Activated naive CD4-positive, alpha-beta T cell treated with anti-CD3 and anti-CD28 coated beads, Interleukin-2, amount 10 ng/mL, durations not matched to agents 7 days and 5 days (primary cell): ENCODE measurements around the gene DHX15.
"Not testable (repeated sequence)": the region's sequence is repeated elsewhere in the genome, so short reads cannot be mapped to it uniquely, and the experiment has no call there.

Source experiments
- CTCF ChIA-PET: fragments of 350-600 bp; sonication (Branson Sonifier 250); formaldehyde crosslinking; loops from one replicate; lab custom pipeline; 2021; ENCODE audit warnings: antibody characterized with exemption; lab: Charles Lee
- DNase-seq: peaks from one replicate; pipeline ENCODE4 v3.0.0-alpha.2; 2020
- H3K27ac Mint-ChIP-seq: one replicate; pipeline ENCODE4 v1.8.0; 2021; ENCODE audit warnings: mild to moderate bottlenecking, moderate library complexity, mixed read lengths
- H3K27me3 Mint-ChIP-seq: one replicate; pipeline ENCODE4 v1.8.0; 2021; ENCODE audit warnings: mild to moderate bottlenecking, mixed read lengths
- H3K36me3 Mint-ChIP-seq: one replicate; pipeline ENCODE4 v1.8.0; 2021; ENCODE audit warnings: mixed read lengths
- H3K4me1 Mint-ChIP-seq: one replicate; pipeline ENCODE4 v1.8.0; 2021; ENCODE audit warnings: mixed read lengths
- H3K4me3 Mint-ChIP-seq: one replicate; pipeline ENCODE4 v1.8.0; 2021; ENCODE audit warnings: mild to moderate bottlenecking, moderate library complexity, mixed read lengths
- H3K9me3 Mint-ChIP-seq: one replicate; pipeline ENCODE4 v1.8.0; 2021; ENCODE audit warnings: mixed read lengths

Gene DHX15

DNA sequence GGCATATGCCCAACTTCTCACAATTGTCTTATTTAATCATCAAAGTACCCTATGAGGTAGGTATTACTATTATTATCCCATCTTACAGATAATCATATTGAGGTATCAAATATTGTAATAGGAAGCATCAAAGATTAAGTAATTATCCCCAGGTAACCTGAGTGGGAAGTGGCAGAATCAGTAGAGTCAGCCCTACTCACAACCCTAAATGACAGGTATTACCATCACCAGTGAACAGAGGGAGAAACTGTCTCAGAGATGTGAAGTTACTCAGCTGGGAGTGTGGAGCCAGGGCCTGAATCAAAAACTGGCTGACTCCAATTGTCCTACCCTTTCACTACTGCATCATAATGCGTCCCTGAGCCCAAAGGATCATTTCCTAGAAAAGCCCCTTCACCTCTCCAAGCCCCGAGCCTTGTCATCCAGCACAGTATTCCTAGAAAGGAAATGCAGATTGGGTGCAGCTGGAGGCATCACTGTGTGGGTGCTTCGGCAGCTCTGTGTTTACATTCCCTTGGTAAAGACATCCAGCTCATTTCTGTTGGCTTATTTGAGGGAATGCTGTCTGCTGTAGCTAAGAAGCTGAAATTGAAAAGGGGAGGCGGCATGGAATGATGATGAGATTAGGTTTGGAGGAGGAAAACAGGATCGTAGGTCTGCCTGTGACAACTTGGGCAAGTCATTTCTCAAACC, 72.8 kb downstream of the DHX15 start:
- Mint-ChIP-seq H3K36me3 (peaks cover 19% of the 10 kb centered on the region), H3K4me3 (no peak overlapping the region), H3K27me3 (no peaks in the 10 kb centered on the region), H3K27ac (no peak overlapping the region), H3K4me1 (no peaks in the 10 kb centered on the region), H3K9me3 (no peaks in the 10 kb centered on the region)
- DNase-seq, result no peak
- CTCF ChIA-PET, result interaction anchor here (1.6 kb wide), 1 partner anchor 23 kb away, joined by 4 read pairs; no protein-coding TSS in a partner anchor

DNA sequence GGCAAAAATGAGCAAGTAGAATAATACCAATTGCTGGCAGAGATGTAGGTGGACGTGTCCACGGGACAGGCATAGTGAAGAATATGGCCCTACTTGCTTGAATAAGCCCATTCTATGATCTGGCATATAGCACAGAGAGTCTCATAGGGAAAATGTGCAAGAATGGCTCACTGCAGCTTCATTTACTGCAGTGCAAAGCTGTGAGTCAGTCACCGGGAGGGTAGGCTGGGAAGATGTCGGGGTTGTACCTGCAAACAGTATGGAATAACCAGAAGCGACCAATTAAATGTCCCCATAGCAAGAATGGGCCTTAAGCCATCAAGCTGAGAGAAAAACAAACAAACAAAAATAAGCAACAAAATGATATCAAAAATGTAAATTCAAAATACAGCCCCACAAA, 74.3 kb downstream of the DHX15 start:
- Mint-ChIP-seq H3K4me1 (no peaks in the 10 kb centered on the region), H3K27me3 (no peaks in the 10 kb centered on the region), H3K9me3 (no peaks in the 10 kb centered on the region), H3K4me3 (no peak overlapping the region), H3K27ac (no peak overlapping the region), H3K36me3 (peaks cover 16% of the 10 kb centered on the region)
- CTCF ChIA-PET, result no interaction called here
- no peak for DNase-seq

DNA sequence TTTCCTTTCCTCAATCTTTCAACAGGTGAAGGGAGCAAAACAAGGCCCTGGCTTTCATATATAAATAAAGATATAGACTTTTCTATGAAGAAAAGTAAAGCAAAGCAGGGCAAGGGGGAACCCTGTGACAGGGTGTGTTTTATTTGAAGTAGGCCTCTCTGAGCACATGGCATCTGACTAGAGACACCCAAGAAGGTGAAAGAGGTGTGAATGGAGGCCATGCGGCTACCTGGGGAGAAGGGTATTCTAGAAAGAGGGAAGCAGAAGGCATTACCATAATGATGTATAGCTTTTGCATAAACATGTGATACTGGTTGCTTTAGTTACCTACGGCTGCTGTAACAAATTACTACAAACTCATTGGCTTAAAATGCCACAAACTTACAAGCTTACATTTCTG, 75.8 kb downstream of the DHX15 start:
- no peak overlapping the region for H3K4me3 Mint-ChIP-seq
- H3K9me3 Mint-ChIP-seq, result no peaks in the 10 kb centered on the region
- H3K36me3 Mint-ChIP-seq, result peaks cover 3% of the 10 kb centered on the region
- CTCF ChIA-PET, result no interaction called here
- H3K4me1 Mint-ChIP-seq, result no peaks in the 10 kb centered on the region
- DNase-seq, result no peak
- H3K27me3 Mint-ChIP-seq, result no peaks in the 10 kb centered on the region
- H3K27ac Mint-ChIP-seq, result no peak overlapping the region

GRCh38 chr4:24507439-24507838, 76.9 kb downstream of the DHX15 start:
- Mint-ChIP-seq H3K27me3 (peaks cover 4% of the 10 kb centered on the region), H3K27ac (peak overlapping the region; percentile 73), H3K4me1 (no peaks in the 10 kb centered on the region), H3K4me3 (no peak overlapping the region), H3K36me3 (no peaks in the 10 kb centered on the region), H3K9me3 (no peaks in the 10 kb centered on the region)
- no peak for DNase-seq
- CTCF ChIA-PET, result interaction anchor here (0.8 kb wide), 1 partner anchor 98 kb away, joined by 4 read pairs; no protein-coding TSS in a partner anchor

- H3K9me3 Mint-ChIP-seq, H3K27ac Mint-ChIP-seq, H3K4me3 Mint-ChIP-seq, DNase-seq, H3K4me1 Mint-ChIP-seq, CTCF ChIA-PET, H3K36me3 Mint-ChIP-seq: not testable (repeated sequence)
- peaks cover 14% of the 10 kb centered on the region for H3K27me3 Mint-ChIP-seq
Observed at GRCh38 chr4:24503090-24503489, 81.3 kb downstream of the DHX15 start.

- Mint-ChIP-seq H3K4me1 (no peaks in the 10 kb centered on the region), H3K4me3 (no peak overlapping the region), H3K27me3 (peaks cover 12% of the 10 kb centered on the region), H3K36me3 (no peaks in the 10 kb centered on the region), H3K9me3 (no peaks in the 10 kb centered on the region), H3K27ac (no peak overlapping the region)
- CTCF ChIA-PET, result no interaction called here
- no peak for DNase-seq
Observed at GRCh38 chr4:24497221-24497620, 87.1 kb downstream of the DHX15 start.

DNA sequence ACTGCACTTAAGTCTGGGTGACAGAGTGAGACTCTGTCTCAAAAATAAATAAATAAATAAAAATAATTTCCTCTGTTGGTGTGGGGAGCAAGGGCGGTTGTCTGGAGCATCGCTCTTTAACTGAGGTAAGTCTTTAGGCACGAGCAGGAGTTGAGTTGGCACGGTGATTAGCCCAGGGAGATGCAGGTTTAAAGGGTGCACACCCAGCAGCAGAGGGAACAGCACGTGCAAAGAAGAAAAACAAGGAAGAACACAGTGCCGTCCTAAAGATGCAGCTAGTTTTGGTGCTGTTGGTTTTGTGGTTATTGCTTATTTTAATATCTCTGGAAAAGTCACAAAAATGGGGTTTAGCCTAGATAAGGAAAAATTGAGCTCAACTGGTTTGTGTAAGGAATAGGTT, 87.8 kb downstream of the DHX15 start:
- H3K27ac Mint-ChIP-seq, result no peak overlapping the region
- H3K9me3 Mint-ChIP-seq, result no peaks in the 10 kb centered on the region
- H3K36me3 Mint-ChIP-seq, result no peaks in the 10 kb centered on the region
- DNase-seq, result no peak
- CTCF ChIA-PET, result no interaction called here
- H3K4me1 Mint-ChIP-seq, result no peaks in the 10 kb centered on the region
- peaks cover 5% of the 10 kb centered on the region for H3K27me3 Mint-ChIP-seq
- H3K4me3 Mint-ChIP-seq, result no peak overlapping the region

DNA sequence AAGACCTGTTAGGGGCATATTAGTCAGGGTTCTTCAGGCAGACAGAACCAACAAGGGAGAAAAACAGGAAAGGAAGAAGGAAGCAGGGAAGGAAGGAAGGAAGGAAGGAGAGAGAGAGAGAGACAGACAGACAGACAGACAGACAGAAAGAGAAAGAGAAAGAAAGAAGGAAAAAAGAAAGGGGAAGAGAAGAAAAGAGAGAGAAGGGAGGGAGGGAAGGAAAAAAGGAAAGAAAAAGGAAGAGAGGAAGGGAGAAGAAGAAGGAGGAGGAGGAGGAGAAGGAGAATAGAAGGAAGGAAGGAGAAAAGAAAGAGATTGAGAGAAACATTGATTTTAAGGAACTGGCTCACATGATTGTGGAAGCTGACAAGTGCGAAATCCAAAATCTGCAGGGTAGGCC, 89.0 kb downstream of the DHX15 start:
- peaks cover 4% of the 10 kb centered on the region for H3K27me3 Mint-ChIP-seq
- H3K4me3 Mint-ChIP-seq, result no peak overlapping the region
- no peaks in the 10 kb centered on the region for H3K9me3 Mint-ChIP-seq
- H3K4me1 Mint-ChIP-seq, result no peaks in the 10 kb centered on the region
- H3K27ac Mint-ChIP-seq, result no peak overlapping the region
- H3K36me3 Mint-ChIP-seq, result no peaks in the 10 kb centered on the region
- no peak for DNase-seq
- CTCF ChIA-PET, result no interaction called here

GRCh38 chr4:24489870-24490269, 94.5 kb downstream of the DHX15 start:
- H3K36me3 Mint-ChIP-seq, result no peaks in the 10 kb centered on the region
- H3K9me3 Mint-ChIP-seq, result no peaks in the 10 kb centered on the region
- H3K4me1 Mint-ChIP-seq, result no peaks in the 10 kb centered on the region
- no peak overlapping the region for H3K4me3 Mint-ChIP-seq
- H3K27me3 Mint-ChIP-seq, result peaks cover 15% of the 10 kb centered on the region
- CTCF ChIA-PET, result interaction anchor here (0.6 to 1.0 kb wide), 3 partner anchors 15 to 240 kb away, joined by 3 to 4 read pairs (median 3); no protein-coding TSS in a partner anchor
- H3K27ac Mint-ChIP-seq, result no peak overlapping the region
- DNase-seq, result no peak

GRCh38 chr4:24488399-24489164, 95.8 kb downstream of the DHX15 start:
- Mint-ChIP-seq H3K4me3 (no peak overlapping the region), H3K9me3 (no peaks in the 10 kb centered on the region), H3K27ac (no peak overlapping the region), H3K4me1 (no peaks in the 10 kb centered on the region), H3K36me3 (no peaks in the 10 kb centered on the region), H3K27me3 (peaks cover 15% of the 10 kb centered on the region)
- CTCF ChIA-PET, result interaction anchor here (0.6 to 1.5 kb wide), 6 partner anchors 10 to 377 kb away, joined by 3 to 5 read pairs (median 4); no protein-coding TSS in a partner anchor
- DNase-seq, result peak; percentile 77

GRCh38 chr4:24482871-24483270, 101.5 kb downstream of the DHX15 start:
- CTCF ChIA-PET, result no interaction called here
- Mint-ChIP-seq H3K36me3 (no peaks in the 10 kb centered on the region), H3K27ac (no peak overlapping the region), H3K9me3 (no peaks in the 10 kb centered on the region), H3K4me3 (no peak overlapping the region), H3K27me3 (peaks cover 26% of the 10 kb centered on the region), H3K4me1 (no peaks in the 10 kb centered on the region)
- no peak for DNase-seq

GRCh38 chr4:24477919-24478318, 106.4 kb downstream of the DHX15 start:
- CTCF ChIA-PET, result interaction anchor here (0.6 to 1.3 kb wide), 3 partner anchors 10 to 103 kb away, joined by 3 read pairs; no protein-coding TSS in a partner anchor
- DNase-seq, result no peak

More at GRCh38 chr4:24477919-24478318, 106.4 kb downstream of the DHX15 start:
- no peak overlapping the region for H3K27ac Mint-ChIP-seq
- H3K4me3 Mint-ChIP-seq, result no peak overlapping the region
- H3K27me3 Mint-ChIP-seq, result peaks cover 59% of the 10 kb centered on the region
- no peaks in the 10 kb centered on the region for H3K9me3 Mint-ChIP-seq
- peaks cover 2% of the 10 kb centered on the region for H3K36me3 Mint-ChIP-seq
- H3K4me1 Mint-ChIP-seq, result peaks cover 7% of the 10 kb centered on the region
